HG03460 (cell line): ENCODE measurements around the gene SMAD5.

Experiments used
- ATAC-seq: cut with Tn5 transposase; IDR thresholded peaks from one replicate; pipeline ENCODE4 v1.9.1; 2021; ENCODE audit not compliant: unreplicated experiment

SMAD5 gene

DNA sequence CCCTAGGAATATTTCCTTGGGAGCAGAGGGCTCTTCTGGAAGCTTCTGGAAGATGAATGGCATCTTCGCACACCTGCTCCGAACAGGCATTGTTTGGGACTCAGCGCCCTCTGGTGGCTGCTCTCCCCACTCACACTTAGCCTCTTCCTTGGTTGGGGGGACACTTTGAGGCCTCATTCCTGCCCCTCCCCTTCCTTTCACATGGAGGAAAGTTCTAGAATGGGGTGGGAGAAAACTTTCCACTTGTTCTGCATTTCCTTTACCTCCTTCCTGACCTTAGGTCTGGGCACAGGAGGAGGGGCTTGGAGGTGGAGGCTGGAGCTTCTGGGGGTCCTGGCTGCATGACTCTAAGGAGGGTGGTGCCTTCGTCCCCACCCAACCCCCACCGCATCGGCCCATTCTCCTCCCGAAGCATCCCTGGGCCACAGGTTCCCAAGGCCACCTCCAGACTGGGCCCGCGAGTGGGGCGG lies 79.6 kb downstream of the SMAD5 start:
- ATAC-seq: peak; percentile 61

- no peak for ATAC-seq
Observed at GRCh38 chr5:136213919-136214493, 81.4 kb downstream of the SMAD5 start.

DNA sequence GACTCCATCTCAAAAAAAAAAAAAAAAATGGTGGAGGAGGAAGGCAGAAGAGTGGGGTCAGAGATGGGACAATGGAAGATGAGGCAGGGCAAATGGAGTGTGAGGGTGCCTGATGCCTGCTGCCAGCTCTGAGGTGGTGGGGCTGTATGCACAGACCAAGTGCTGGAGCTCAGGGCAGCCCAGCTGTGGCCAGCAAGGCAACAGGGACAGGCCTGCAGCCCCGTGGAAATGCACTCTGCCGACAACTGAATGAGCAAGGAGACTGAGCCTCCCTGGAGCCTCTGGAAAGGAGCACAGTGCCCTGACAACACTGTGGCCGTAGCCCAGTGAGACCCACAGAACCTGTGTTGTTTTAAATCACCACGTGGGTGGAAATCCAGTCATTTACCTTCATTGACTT lies 83.2 kb downstream of the SMAD5 start:
- no peak for ATAC-seq

- ATAC-seq: no peak
Observed at GRCh38 chr5:136216230-136216629, 83.6 kb downstream of the SMAD5 start.

GRCh38 chr5:136221340-136221739 lies 88.7 kb downstream of the SMAD5 start:
- no peak for ATAC-seq

- ATAC-seq: no peak
Observed at GRCh38 chr5:136222580-136223235, 90.1 kb downstream of the SMAD5 start.

GRCh38 chr5:136225796-136226195 lies 93.2 kb downstream of the SMAD5 start:
- ATAC-seq: no peak

GRCh38 chr5:136226401-136226800 lies 93.8 kb downstream of the SMAD5 start:
- no peak for ATAC-seq

DNA sequence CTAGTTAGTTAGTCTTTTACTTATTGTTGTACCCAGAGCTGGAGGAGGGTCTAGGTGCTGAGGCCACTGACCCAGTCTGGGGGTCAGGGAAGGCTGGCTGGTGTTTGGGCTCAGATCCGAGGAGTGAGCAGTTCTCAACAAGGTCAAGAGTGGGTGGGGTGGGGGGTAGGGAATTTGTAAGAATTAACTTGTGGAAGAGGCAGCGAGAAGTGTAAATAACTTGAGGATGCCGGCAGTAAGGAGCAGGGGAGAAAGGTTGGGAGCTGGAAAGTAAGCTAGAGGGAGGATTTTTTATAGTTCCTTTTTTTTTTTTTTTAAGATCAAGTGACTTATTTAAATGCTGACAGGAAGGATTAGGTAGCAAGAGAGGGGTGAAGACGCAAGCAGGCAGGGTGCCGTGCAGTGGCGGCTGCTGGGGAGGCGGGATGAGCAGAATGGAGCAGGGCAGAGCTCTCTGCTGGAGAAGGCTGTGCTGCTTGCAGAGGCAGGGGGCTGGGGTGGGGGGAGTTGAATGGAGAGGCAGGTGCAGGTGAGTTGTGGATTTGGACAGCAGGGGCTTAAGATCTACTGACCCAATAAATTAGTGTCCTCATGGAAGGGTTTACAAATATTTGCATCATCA lies 95.6 kb downstream of the SMAD5 start:
- no peak for ATAC-seq

- no peak for ATAC-seq
Observed at GRCh38 chr5:136230176-136230575, 97.5 kb downstream of the SMAD5 start.

DNA sequence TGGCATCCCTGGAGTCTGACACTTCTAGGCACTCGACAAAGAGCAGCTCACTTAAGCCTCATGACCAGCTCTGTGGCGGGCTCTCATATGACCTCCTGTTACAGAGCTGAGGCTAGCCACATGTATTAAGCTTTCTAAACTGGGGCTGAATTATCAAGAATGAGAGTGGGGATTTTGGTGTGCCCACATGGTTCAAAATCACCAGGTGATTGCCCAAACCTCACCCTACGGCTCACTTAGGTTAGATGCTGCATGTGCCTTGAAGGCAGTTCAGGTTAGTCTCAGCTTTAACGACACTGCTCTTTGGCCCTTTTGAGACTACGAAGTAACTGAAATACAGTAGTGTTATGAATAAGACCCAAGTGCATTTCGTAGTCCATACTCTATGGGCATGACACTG lies 99.7 kb downstream of the SMAD5 start:
- peak; percentile 65 for ATAC-seq
